Measurements from ENCODE around the gene LY6G6C.

Gene LY6G6C

DNA sequence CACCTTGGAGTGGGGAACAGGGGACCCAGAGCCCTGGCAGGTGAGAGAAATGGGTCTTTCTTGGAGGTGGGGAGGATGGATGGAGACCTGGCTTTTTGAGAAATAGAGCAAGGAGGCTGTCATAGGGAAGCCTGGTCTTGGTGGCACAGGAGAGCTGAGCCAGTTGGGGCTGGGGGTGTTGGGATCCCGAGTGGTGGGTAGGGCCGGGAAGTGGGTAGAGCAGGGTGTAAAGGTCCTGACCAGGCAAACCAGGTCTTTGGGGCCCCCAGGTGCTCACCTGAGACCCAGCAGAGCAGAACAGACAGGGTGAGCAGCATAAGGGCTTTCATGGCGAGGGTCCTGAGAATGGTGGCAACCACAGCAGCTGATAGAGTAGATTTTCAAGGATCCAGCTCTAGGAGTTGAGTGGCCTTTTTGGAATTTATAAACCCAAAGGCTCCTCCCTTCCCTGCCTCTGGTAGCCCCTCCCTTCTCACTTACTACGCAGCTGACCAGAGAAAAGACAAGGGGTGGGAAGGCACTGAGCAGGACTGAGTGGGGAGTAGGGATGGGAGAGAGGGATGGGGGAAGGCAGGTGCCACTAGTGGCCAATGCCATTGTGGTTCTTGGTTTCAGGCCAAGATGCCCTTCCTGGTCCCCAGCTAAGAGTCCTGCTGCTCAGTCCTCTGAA is at the start of gene LY6G6C:
LY6G6C (minus strand) TSS at position 396 of the 670 bp plus-strand sequence; CDS start at position 329, 67 bp downstream.
- TF ChIP-seq FOXM1 (IDR thresholded peaks at IDR 0.05; ENCODE audit: borderline replicate concordance, low read depth) (no peak), TCF12 (IDR thresholded peaks at IDR 0.05; ENCODE audit: low read depth) (no peak), TEAD4 (IDR thresholded peaks at IDR 0.05) (no peak)
- TF ChIP-seq, protein P1, sequence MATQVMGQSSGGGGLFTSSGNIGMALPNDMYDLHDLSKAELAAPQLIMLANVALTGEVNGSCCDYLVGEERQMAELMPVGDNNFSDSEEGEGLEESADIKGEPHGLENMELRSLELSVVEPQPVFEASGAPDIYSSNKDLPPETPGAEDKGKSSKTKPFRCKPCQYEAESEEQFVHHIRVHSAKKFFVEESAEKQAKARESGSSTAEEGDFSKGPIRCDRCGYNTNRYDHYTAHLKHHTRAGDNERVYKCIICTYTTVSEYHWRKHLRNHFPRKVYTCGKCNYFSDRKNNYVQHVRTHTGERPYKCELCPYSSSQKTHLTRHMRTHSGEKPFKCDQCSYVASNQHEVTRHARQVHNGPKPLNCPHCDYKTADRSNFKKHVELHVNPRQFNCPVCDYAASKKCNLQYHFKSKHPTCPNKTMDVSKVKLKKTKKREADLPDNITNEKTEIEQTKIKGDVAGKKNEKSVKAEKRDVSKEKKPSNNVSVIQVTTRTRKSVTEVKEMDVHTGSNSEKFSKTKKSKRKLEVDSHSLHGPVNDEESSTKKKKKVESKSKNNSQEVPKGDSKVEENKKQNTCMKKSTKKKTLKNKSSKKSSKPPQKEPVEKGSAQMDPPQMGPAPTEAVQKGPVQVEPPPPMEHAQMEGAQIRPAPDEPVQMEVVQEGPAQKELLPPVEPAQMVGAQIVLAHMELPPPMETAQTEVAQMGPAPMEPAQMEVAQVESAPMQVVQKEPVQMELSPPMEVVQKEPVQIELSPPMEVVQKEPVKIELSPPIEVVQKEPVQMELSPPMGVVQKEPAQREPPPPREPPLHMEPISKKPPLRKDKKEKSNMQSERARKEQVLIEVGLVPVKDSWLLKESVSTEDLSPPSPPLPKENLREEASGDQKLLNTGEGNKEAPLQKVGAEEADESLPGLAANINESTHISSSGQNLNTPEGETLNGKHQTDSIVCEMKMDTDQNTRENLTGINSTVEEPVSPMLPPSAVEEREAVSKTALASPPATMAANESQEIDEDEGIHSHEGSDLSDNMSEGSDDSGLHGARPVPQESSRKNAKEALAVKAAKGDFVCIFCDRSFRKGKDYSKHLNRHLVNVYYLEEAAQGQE (IDR thresholded peaks at IDR 0.05; ENCODE audit: low read depth): no peak

DNA sequence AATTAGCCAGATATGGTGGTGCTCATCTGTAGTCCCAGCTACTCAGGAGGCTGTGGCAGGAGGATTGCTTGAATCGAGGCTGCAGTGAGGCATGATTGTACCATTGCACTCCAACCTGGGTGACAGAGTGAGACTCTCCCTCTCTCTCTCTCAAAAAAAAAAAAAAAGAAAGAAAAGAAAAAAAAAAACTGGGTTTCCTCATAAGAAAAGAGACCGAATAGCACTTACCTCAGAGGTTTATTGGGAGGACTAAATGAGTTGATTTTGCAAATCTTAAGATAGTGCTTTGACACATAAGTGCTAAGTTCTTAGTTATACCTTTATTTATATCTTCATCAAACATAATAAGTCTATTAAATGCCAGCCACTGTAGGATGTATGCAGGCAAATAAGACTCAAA is 49.3 kb upstream of the LY6G6C start:
- TF ChIP-seq USF1 (IDR thresholded peaks at IDR 0.05) (no peak), EGR1 (IDR thresholded peaks at IDR 0.05) (no peak), RAD21 (IDR thresholded peaks at IDR 0.05; ENCODE audit: low read depth) (no peak), FOXM1 (IDR thresholded peaks at IDR 0.05; ENCODE audit: borderline replicate concordance, low read depth) (no peak), TAF1 (IDR thresholded peaks at IDR 0.05; ENCODE audit: low read depth) (no peak), TCF12 (IDR thresholded peaks at IDR 0.05; ENCODE audit: low read depth) (no peak), NFIC (IDR thresholded peaks at IDR 0.05) (no peak), EP300 (IDR thresholded peaks at IDR 0.05; ENCODE audit: borderline replicate concordance) (no peak), TEAD4 (IDR thresholded peaks at IDR 0.05) (no peak), CREB1 (IDR thresholded peaks at IDR 0.05; ENCODE audit: low read depth) (no peak), ZBTB7A (IDR thresholded peaks at IDR 0.05; ENCODE audit: low read depth) (no peak), CEBPB (IDR thresholded peaks at IDR 0.05) (no peak), YY1 (IDR thresholded peaks at IDR 0.05; ENCODE audit: low read depth) (no peak)
- TF ChIP-seq, protein P1 (IDR thresholded peaks at IDR 0.05; ENCODE audit: low read depth): no peak
- TF ChIP-seq, protein P2, sequence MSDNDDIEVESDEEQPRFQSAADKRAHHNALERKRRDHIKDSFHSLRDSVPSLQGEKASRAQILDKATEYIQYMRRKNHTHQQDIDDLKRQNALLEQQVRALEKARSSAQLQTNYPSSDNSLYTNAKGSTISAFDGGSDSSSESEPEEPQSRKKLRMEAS (IDR thresholded peaks at IDR 0.05): no peak

- TF ChIP-seq RAD21 (IDR thresholded peaks at IDR 0.05; ENCODE audit: low read depth) (peak; percentile 76), EP300 (IDR thresholded peaks at IDR 0.05; ENCODE audit: borderline replicate concordance) (no peak)
Measured at GRCh38 chr6:31769684-31770371, 48.3 kb upstream of the LY6G6C start.

GRCh38 chr6:31768363-31769257 is 47.1 kb upstream of the LY6G6C start:
- TF ChIP-seq, protein P1 (IDR thresholded peaks at IDR 0.05; ENCODE audit: low read depth): no peak
- TF ChIP-seq NFIC (IDR thresholded peaks at IDR 0.05) (no peak), ZBTB7A (IDR thresholded peaks at IDR 0.05; ENCODE audit: low read depth) (no peak), FOXM1 (IDR thresholded peaks at IDR 0.05; ENCODE audit: borderline replicate concordance, low read depth) (no peak), EGR1 (IDR thresholded peaks at IDR 0.05) (no peak), TAF1 (IDR thresholded peaks at IDR 0.05; ENCODE audit: low read depth) (no peak), EP300 (IDR thresholded peaks at IDR 0.05; ENCODE audit: borderline replicate concordance) (no peak), USF1 (IDR thresholded peaks at IDR 0.05) (no peak), CREB1 (IDR thresholded peaks at IDR 0.05; ENCODE audit: low read depth) (no peak), TCF12 (IDR thresholded peaks at IDR 0.05; ENCODE audit: low read depth) (no peak)
- TF ChIP-seq, protein P2 (IDR thresholded peaks at IDR 0.05): no peak
